ENCODE measurements around the gene LLGL2. TPM values are rescaled to one million over a fixed set of nuclear protein-coding genes. Genes with fewer than 3 reads are reported as not detected.

Gene LLGL2
- total RNA-seq, 6 experiments from 2014 or later = 0.14 to 0.55 (median 0.46) TPM

DNA sequence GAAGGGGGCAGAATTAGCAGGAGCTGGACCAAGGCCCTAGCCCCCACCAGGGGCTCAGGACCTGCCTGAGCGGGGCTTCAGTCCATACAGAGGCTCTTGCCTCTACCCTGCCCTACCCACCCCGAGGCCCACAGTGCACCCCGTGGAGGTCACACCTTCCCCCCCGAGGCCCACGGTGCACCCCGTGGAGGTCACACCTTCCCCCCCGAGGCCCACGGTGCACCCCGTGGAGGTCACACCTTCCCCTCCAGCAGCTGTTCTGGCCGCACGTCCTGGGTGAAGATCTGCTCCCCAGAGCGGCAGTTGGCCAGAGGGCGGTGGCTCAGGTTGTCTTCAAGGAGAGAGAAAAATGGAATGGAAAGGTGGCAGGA lies 21.5 kb upstream of the LLGL2 start:
- TF ChIP-seq, protein P1, sequence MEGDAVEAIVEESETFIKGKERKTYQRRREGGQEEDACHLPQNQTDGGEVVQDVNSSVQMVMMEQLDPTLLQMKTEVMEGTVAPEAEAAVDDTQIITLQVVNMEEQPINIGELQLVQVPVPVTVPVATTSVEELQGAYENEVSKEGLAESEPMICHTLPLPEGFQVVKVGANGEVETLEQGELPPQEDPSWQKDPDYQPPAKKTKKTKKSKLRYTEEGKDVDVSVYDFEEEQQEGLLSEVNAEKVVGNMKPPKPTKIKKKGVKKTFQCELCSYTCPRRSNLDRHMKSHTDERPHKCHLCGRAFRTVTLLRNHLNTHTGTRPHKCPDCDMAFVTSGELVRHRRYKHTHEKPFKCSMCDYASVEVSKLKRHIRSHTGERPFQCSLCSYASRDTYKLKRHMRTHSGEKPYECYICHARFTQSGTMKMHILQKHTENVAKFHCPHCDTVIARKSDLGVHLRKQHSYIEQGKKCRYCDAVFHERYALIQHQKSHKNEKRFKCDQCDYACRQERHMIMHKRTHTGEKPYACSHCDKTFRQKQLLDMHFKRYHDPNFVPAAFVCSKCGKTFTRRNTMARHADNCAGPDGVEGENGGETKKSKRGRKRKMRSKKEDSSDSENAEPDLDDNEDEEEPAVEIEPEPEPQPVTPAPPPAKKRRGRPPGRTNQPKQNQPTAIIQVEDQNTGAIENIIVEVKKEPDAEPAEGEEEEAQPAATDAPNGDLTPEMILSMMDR (IDR thresholded peaks at IDR 0.05) = no peak
- Mint-ChIP-seq H3K36me3 (ENCODE audit: low read depth) (no peaks in the 10 kb centered on the region), H3K4me3 (no peak overlapping the region), H3K27me3 (ENCODE audit: insufficient read depth) (no peaks in the 10 kb centered on the region; the same call in 1 of the 2 replicates), H3K9me3 (no peaks in the 10 kb centered on the region), H3K4me1 (ENCODE audit: low read depth) (peaks cover 7% of the 10 kb centered on the region; the same call in 1 of the 2 replicates), H3K27ac (no peak overlapping the region)
- DNase-seq = no peak

DNA sequence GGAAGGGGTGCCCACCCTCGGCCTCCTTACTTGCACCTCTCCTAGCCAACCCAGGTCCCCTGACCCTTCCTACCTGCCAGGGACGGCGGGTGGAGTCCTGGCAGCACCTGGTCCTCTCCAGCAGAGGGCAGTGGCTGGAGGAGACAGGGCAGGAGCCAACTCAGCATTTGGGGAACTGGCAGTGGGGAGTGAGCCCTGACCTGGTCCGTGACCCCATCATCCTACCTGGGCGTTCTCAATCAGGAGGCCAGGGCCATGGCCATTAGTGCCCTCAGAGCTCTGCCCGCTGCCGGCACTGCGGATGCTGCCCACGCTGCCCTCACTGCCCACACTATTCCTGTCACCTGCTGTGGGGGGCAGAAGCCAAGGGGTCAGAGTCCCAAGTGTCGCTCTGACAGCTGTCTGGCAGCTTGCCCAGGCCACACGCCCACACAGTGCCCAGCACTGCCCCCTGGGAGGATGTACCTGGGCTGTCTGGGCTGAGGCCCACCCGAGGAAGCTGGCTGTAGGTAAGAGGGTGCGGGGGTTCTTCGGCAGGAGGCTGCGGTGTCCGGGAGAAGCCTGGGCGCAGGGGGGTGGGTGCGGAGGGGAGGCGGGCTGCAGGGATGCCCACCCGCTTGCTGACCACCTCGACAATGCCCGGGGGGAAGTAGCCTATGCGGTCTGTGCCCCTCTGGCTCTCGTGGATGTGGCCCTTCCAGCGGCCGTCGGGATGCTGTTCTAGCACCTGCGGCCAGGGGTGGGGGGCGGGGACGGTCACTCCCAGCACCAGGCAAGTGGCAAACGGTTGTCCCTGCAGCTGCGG lies 20.9 kb upstream of the LLGL2 start:
- Mint-ChIP-seq H3K27me3 (ENCODE audit: insufficient read depth) (no peaks in the 10 kb centered on the region; the same call in 1 of the 2 replicates), H3K4me3 (no peak overlapping the region), H3K4me1 (ENCODE audit: low read depth) (peaks cover 7% of the 10 kb centered on the region; the same call in 1 of the 2 replicates), H3K9me3 (no peaks in the 10 kb centered on the region), H3K36me3 (ENCODE audit: low read depth) (no peaks in the 10 kb centered on the region), H3K27ac (no peak overlapping the region)
- DNase-seq = no peak
- TF ChIP-seq, protein P1 (IDR thresholded peaks at IDR 0.05) = peak; percentile 71

DNA sequence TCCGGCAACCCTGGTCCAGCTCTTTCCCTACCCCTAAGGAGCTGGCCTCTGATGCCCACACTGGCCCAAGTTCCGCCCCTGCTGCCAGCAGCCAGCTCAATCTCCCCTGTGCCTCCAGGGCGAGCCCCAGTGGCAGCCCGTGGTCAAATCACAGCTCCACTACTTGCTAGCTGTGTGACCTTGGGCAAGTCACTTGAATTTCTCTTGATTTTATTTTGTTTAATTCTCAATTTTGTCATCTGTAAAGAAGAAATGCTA lies 20.4 kb upstream of the LLGL2 start:
- no peak for DNase-seq
- TF ChIP-seq, protein P1 (IDR thresholded peaks at IDR 0.05) = no peak
- Mint-ChIP-seq H3K36me3 (ENCODE audit: low read depth) (no peaks in the 10 kb centered on the region), H3K4me1 (ENCODE audit: low read depth) (peaks cover 7% of the 10 kb centered on the region; the same call in 1 of the 2 replicates), H3K9me3 (no peaks in the 10 kb centered on the region), H3K27ac (no peak overlapping the region), H3K27me3 (ENCODE audit: insufficient read depth) (no peaks in the 10 kb centered on the region; the same call in 1 of the 2 replicates), H3K4me3 (no peak overlapping the region)

DNA sequence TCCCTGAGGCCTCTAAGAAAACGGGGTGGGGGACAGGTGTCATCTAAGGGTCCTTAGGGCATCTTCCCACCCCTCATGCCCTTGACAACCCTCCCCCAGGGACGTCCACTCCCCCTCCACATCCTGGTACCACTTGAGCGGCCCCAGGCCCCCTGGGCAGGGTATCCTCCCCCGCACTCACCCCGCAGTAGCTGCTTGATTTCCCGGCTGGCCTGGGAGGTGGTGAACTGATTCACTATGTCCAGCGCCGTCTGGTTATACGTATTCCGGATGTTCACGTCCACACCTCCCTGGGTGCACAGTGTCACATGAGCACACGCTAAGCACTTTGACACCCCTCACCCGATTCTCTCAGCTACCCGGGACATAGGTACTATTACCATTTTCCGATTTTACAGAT lies 19.9 kb upstream of the LLGL2 start:
- no peak for DNase-seq
- H3K27me3 Mint-ChIP-seq (ENCODE audit: insufficient read depth) = no peaks in the 10 kb centered on the region; the same call in 1 of the 2 replicates

DNA sequence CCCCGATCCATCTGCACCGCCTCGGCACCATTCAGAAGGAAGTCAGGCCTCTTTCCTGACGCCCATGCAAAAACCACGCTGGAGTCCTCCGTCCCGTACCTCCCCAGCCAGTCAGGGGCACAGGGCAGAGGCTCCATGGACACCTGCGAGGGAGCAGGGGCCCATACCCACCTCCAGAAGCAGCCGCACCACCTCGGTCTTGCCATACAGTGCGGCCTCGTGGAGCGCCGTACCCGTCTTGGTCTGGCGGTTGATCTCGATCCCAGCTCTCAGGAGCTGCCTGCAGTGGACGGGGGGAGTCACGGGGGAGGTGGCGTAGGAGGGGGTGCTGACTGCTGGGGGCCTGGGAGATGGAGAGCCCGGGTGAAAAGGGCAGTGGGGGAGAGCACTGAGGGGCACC lies 19.4 kb upstream of the LLGL2 start:
- DNase-seq = no peak
- no peak overlapping the region for H3K4me3 Mint-ChIP-seq
- H3K36me3 Mint-ChIP-seq (ENCODE audit: low read depth) = no peaks in the 10 kb centered on the region
- TF ChIP-seq, protein P1 (IDR thresholded peaks at IDR 0.05) = no peak
- no peaks in the 10 kb centered on the region; the same call in 1 of the 2 replicates for H3K27me3 Mint-ChIP-seq (ENCODE audit: insufficient read depth)
- H3K27ac Mint-ChIP-seq = no peak overlapping the region
- H3K4me1 Mint-ChIP-seq (ENCODE audit: low read depth) = peaks cover 7% of the 10 kb centered on the region; the same call in 1 of the 2 replicates
- H3K9me3 Mint-ChIP-seq = no peaks in the 10 kb centered on the region

More for the DNA sequence above, 19.9 kb upstream of the LLGL2 start:
- TF ChIP-seq, protein P1 (IDR thresholded peaks at IDR 0.05) = no peak
- Mint-ChIP-seq H3K27ac (no peak overlapping the region), H3K4me3 (no peak overlapping the region), H3K4me1 (ENCODE audit: low read depth) (peaks cover 7% of the 10 kb centered on the region; the same call in 1 of the 2 replicates), H3K36me3 (ENCODE audit: low read depth) (no peaks in the 10 kb centered on the region), H3K9me3 (no peaks in the 10 kb centered on the region)

Measured in HFFc6 (cell line).